Neural crest cell (in vitro differentiated cells): ENCODE data around the gene MROH9. TPM values are rescaled to one million over a fixed set of nuclear protein-coding genes. Genes with fewer than 3 reads are reported as not detected.

Source experiments
- DNase-seq: peaks from one replicate; pipeline ENCODE4 v3.0.0; 2021; ENCODE audit warnings: low read depth, mixed read lengths, low spot score
- H3K27ac Mint-ChIP-seq: one replicate; pipeline ENCODE4 v1.8.0; 2021; ENCODE audit warnings: mild to moderate bottlenecking, mixed read lengths; ENCODE audit not compliant: unreplicated experiment
- H3K27me3 Mint-ChIP-seq: 2 replicates; pipeline ENCODE4 v1.8.0; 2021; ENCODE audit warnings: low read depth, mild to moderate bottlenecking, mixed read lengths
- H3K36me3 Mint-ChIP-seq: 2 replicates; pipeline ENCODE4 v1.8.0; 2021; ENCODE audit warnings: low read depth, mild to moderate bottlenecking, mixed read lengths
- H3K4me1 Mint-ChIP-seq: 2 replicates; pipeline ENCODE4 v1.8.0; 2021; ENCODE audit warnings: mixed read lengths
- H3K4me3 Mint-ChIP-seq: one replicate; pipeline ENCODE4 v1.8.0; 2021; ENCODE audit warnings: mild to moderate bottlenecking, mixed read lengths
- H3K9me3 Mint-ChIP-seq: 2 replicates; pipeline ENCODE4 v1.8.0; 2021; ENCODE audit warnings: mixed read lengths
- total RNA-seq: library from RNA; stranded (reverse); gene quantifications from 2 replicates; pipeline ENCODE4 v1.2.1, GENCODE V29; 2021
- TF ChIP-seq, protein P1 (sequence below): fragments of 200-600 bp; sonication (generic); conservative IDR thresholded peaks from 2 replicates; pipeline ENCODE4 v1.5.0; 2021; ENCODE audit warnings: antibody characterized with exemption, mild to moderate bottlenecking

Gene MROH9
- total RNA-seq, 1 donor from 2014 or later = not detected

DNA sequence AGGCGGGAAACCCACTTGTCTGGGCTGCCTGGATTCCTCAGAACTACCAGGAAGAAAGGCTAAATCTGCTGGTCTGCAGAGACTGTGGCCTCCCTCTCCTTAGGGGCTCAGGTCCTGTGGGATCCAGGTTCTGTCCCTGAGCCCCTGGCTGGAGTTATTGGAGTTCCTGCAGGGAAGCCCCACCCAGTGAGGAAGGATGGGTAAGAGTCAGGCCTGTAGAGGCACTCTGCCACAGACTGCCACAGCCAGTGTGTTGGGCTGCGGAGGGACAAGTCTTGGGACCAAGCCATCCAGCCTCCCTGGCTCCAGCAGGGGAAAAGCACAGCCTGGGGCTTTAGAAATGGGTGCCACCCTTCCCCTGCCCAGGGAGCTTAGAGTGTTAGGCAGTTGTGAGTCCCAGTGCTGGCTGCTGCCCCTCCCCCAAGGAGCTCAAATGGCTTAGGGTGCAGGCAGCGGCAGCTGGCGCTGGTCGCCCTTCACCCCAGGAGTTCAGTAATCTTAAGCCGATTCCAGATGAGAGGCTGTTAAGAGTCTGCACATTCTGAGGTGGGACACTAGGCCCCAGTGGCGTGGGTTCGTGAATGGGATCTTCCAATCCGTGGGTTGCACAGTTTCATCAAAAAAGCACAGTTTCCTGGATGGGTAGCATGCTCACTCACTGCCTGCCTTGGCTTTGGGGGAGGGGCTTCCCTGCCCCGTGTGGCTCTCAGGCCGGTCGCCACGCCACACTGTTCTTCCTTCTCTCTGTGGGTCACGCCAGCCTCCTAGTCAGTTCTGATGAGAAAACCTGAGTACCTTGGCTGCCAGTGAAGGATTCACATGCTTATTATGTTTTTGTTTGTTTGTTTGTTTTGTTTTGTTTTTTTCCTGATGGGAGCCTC is 97.7 kb downstream of the MROH9 start:
- TF ChIP-seq, protein P1, sequence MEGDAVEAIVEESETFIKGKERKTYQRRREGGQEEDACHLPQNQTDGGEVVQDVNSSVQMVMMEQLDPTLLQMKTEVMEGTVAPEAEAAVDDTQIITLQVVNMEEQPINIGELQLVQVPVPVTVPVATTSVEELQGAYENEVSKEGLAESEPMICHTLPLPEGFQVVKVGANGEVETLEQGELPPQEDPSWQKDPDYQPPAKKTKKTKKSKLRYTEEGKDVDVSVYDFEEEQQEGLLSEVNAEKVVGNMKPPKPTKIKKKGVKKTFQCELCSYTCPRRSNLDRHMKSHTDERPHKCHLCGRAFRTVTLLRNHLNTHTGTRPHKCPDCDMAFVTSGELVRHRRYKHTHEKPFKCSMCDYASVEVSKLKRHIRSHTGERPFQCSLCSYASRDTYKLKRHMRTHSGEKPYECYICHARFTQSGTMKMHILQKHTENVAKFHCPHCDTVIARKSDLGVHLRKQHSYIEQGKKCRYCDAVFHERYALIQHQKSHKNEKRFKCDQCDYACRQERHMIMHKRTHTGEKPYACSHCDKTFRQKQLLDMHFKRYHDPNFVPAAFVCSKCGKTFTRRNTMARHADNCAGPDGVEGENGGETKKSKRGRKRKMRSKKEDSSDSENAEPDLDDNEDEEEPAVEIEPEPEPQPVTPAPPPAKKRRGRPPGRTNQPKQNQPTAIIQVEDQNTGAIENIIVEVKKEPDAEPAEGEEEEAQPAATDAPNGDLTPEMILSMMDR = no peak
- H3K36me3 Mint-ChIP-seq = no peaks in the 10 kb centered on the region
- no peak overlapping the region for H3K27ac Mint-ChIP-seq
- H3K27me3 Mint-ChIP-seq = peaks cover 10% of the 10 kb centered on the region
- no peak overlapping the region for H3K4me3 Mint-ChIP-seq
- no peaks in the 10 kb centered on the region for H3K9me3 Mint-ChIP-seq
- DNase-seq = no peak
- H3K4me1 Mint-ChIP-seq = no peaks in the 10 kb centered on the region

DNA sequence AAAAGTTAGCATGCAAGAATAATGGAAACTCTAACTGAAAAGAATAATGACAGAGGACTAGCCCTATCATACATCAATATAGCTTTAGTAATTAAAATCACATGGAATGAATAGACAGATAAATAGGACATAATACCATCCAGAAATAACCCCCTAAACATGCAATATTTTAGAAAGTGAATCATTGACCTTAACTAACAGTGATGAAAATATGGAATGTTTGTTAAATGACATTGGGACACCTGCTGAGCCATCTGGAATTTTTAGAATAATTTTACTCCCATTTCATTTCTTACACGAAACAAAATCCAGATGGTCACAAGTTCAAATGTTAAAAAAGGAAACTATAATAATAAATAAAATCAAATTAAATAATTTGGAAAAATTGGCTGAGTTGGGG is 102.3 kb downstream of the MROH9 start:
- H3K4me3 Mint-ChIP-seq = no peak overlapping the region
- H3K36me3 Mint-ChIP-seq = no peaks in the 10 kb centered on the region

DNA sequence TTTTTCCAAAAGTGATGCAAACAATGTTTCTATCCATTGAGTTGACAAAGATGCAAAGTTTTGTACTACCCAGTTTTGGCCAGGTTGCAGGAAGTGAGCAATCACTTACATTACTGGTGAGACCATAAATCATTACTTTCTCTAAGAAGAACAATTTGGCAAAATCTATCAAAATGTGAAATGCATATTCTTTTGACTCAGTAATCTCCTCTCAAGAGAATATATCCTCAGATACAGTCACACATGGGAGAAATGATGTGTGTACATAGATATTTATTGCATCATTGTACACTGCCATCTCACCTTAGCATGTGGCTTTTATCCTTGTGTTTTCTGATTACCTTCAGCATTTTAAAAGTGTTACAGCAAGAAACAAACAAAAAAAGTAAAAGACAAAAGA is 103.0 kb downstream of the MROH9 start:
- no peak for DNase-seq
- TF ChIP-seq, protein P1 = no peak
- Mint-ChIP-seq H3K27me3 (peaks cover 6% of the 10 kb centered on the region), H3K4me3 (no peak overlapping the region), H3K4me1 (no peaks in the 10 kb centered on the region), H3K36me3 (no peaks in the 10 kb centered on the region), H3K27ac (no peak overlapping the region), H3K9me3 (peaks cover 6% of the 10 kb centered on the region)

More for the DNA sequence above, 102.3 kb downstream of the MROH9 start:
- Mint-ChIP-seq H3K9me3 (peaks cover 2% of the 10 kb centered on the region), H3K27ac (no peak overlapping the region), H3K4me1 (no peaks in the 10 kb centered on the region), H3K27me3 (peaks cover 3% of the 10 kb centered on the region)
- TF ChIP-seq, protein P1 = no peak
- DNase-seq = no peak

DNA sequence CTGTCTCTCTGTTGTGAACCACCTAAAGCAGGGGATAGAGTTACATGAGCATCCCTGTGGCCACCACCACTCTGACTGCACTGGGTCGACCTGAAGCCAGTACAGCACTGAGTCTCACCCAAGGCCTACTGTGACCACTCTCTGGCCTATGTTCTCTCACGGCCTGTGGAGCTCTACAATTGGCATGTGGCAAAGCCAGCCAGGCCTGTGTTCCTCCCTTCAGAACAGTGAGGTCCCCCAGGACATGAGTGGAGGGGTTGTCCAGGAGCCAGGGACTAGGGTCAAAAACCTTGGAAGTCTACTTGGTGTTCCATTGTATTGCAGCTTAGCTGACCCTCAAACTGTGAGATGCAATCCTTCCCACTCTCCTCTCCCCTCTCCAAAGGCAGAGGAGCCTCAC is 112.7 kb downstream of the MROH9 start:
- Mint-ChIP-seq H3K9me3 (peaks cover 17% of the 10 kb centered on the region), H3K36me3 (no peaks in the 10 kb centered on the region), H3K4me1 (no peaks in the 10 kb centered on the region), H3K27ac (no peak overlapping the region), H3K4me3 (no peak overlapping the region), H3K27me3 (no peaks in the 10 kb centered on the region)
- TF ChIP-seq, protein P1 = no peak
- DNase-seq = no peak

DNA sequence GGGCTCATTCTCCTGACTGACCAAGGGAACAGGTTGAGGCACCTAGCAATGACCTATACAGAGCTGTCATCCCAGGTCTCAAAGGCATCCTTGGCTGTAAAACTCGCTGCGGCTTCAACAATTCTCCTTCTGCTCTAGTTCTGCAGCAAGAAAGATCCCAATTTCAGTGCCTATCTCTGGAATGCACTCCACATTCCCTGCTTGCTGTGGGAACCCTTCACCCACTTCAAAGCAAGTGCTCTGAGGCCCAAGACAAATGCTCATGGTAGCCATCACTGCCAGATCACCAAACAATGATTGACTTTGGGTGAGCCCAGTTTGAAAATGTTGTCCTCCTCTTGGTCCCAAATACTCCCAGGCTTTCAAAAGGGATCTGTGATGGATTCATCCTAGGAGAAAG is 117.6 kb downstream of the MROH9 start:
- Mint-ChIP-seq H3K27ac (no peak overlapping the region), H3K4me3 (no peak overlapping the region), H3K36me3 (no peaks in the 10 kb centered on the region), H3K27me3 (no peaks in the 10 kb centered on the region), H3K9me3 (peaks cover 12% of the 10 kb centered on the region), H3K4me1 (no peaks in the 10 kb centered on the region)
- TF ChIP-seq, protein P1 = no peak
- no peak for DNase-seq
